ENCODE data around the gene ZCCHC2. TPM values are rescaled to one million over a fixed set of nuclear protein-coding genes. Genes with fewer than 3 reads are reported as not detected.

ZCCHC2 gene
- total and polyA plus RNA-seq, 2 of the 8 experiments (the other 6 are each of a cell fraction or from before 2014, with no cell fraction given): 13.5 to 18.6 TPM

DNA sequence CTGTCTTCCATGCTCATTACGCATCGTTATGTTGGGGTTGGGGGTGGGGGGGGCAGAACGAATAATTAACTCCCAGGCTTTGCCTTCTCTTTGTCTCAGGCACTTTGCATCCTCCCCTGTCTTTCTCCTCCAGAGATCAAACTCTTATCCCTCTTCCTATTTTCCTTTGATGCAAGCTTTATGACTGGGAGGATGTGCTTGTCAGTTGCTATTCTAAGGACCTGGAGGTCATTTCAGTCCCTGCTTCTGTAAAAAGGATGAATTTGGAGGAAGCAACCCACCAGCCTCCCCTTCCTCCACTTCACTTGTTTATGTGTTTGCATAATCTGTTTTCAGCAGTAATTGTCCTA, 87.5 kb downstream of the ZCCHC2 start:
- H2BK20ac ChIP-seq (ENCODE audit: low read length): no peak overlapping the region
- H3K9me3 ChIP-seq (ENCODE audit: insufficient read depth in 2 of 2, low read depth in 1 of 2, low read length in 1 of 2): no peaks in the 10 kb centered on the region
- no peak overlapping the region for H3K14ac ChIP-seq (ENCODE audit: insufficient read length)
- peak overlapping the region in 1 of 4 experiments; percentile 12; a peak in 2 of 8 replicates for H3K4me3 ChIP-seq (ENCODE audit: extremely low read depth in 1 of 4, insufficient read depth in 2 of 4, low read depth in 3 of 4, low read length in 4 of 4)
- no peak overlapping the region for H3K18ac ChIP-seq (ENCODE audit: extremely low read depth, low read length)
- no peak overlapping the region for H2BK12ac ChIP-seq (ENCODE audit: low read depth, low read length)
- no peak overlapping the region for H3K23ac ChIP-seq (ENCODE audit: insufficient read length)
- no peak overlapping the region for H3K27ac ChIP-seq (ENCODE audit: low read depth, low read length)
- no peak overlapping the region for H4K8ac ChIP-seq (ENCODE audit: extremely low read depth, insufficient read depth, low read length)
- H3K56ac ChIP-seq (replicated peaks; ENCODE audit: insufficient read length, low read depth, low read length): no peak overlapping the region
- POLR2A ChIA-PET (ENCODE audit: partially characterized antibody): no interaction called here
- CTCF ChIA-PET (ENCODE audit: partially characterized antibody): interaction anchor here (0.8 to 2.1 kb wide), 5 partner anchors 24 to 372 kb away, joined by 3 to 12 read pairs (median 6); no protein-coding TSS in a partner anchor
- no peaks in the 10 kb centered on the region for H3K79me1 ChIP-seq (ENCODE audit: low read depth, low read length)
- peaks cover 10 to 24% (median 19%) of the 10 kb centered on the region in 4 experiments for H3K4me1 ChIP-seq (replicated peaks in 1 of 4; ENCODE audit: control insufficient read depth in 3 of 4, insufficient read depth in 4 of 4, low read length in 3 of 4)
- no peaks in the 10 kb centered on the region for H3K79me2 ChIP-seq (ENCODE audit: control insufficient read depth in 1 of 2, insufficient read depth in 2 of 2, low read length in 2 of 2)
- no peak overlapping the region for H4K91ac ChIP-seq (replicated peaks; ENCODE audit: insufficient read length, low read length)
- no peak overlapping the region for H2BK5ac ChIP-seq (ENCODE audit: low read depth, low read length)
- no peaks in the 10 kb centered on the region for H3K36me3 ChIP-seq (ENCODE audit: control insufficient read depth in 2 of 4, insufficient read depth in 4 of 4, low read length in 3 of 4)
- no peak for TF ChIP-seq CBX5 (IDR thresholded peaks at IDR 0.05; ENCODE audit: low read depth, low read length)
- no peak for TF ChIP-seq SP2 (IDR thresholded peaks at IDR 0.05; ENCODE audit: low read length)
- no peak for TF ChIP-seq HDAC2 (IDR thresholded peaks at IDR 0.05; ENCODE audit: borderline replicate concordance in 1 of 2, low read depth in 2 of 2, low read length in 2 of 2)
- no peak for TF ChIP-seq JUND (IDR thresholded peaks at IDR 0.05; ENCODE audit: low read length)
- no peak for TF ChIP-seq PHF8 (conservative IDR thresholded peaks at IDR 0.05; ENCODE audit: low read depth, low read length)
- TF ChIP-seq POLR2AphosphoS5 (IDR thresholded peaks at IDR 0.05; ENCODE audit: low read depth, low read length): no peak
- TF ChIP-seq NRF1 (IDR thresholded peaks at IDR 0.05; ENCODE audit: low read depth, low read length): no peak
- TF ChIP-seq ASH2L (IDR thresholded peaks at IDR 0.05; ENCODE audit: low read length): no peak
- TF ChIP-seq HDAC6 (IDR thresholded peaks at IDR 0.05; ENCODE audit: low read depth, low read length): no peak
- no peak for TF ChIP-seq GABPA (IDR thresholded peaks at IDR 0.05; ENCODE audit: borderline replicate concordance, insufficient read depth, low read length)
- TF ChIP-seq YY1 (IDR thresholded peaks at IDR 0.05; ENCODE audit: low read depth, low read length): no peak
- no peak for TF ChIP-seq BACH1 (IDR thresholded peaks at IDR 0.05; ENCODE audit: low read length)
- TF ChIP-seq KDM4A (IDR thresholded peaks at IDR 0.05; ENCODE audit: low read depth, low read length, severe bottlenecking): no peak
- TF ChIP-seq, protein P1, sequence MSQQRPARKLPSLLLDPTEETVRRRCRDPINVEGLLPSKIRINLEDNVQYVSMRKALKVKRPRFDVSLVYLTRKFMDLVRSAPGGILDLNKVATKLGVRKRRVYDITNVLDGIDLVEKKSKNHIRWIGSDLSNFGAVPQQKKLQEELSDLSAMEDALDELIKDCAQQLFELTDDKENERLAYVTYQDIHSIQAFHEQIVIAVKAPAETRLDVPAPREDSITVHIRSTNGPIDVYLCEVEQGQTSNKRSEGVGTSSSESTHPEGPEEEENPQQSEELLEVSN (IDR thresholded peaks at IDR 0.05): no peak
- peaks cover 2% of the 10 kb centered on the region for H3K23me2 ChIP-seq (ENCODE audit: low read depth, low read length)
- FAIRE-seq (no peak), DNase-seq (ENCODE audit: low read depth in 1 of 2, low spot score in 2 of 2) (no peak)
- H3K9ac ChIP-seq (replicated peaks in 1 of 4; ENCODE audit: extremely low read depth in 1 of 4, low read depth in 3 of 4, low read length in 3 of 4): no peak overlapping the region
- peaks cover 0 to 3% (median 0%) of the 10 kb centered on the region in 4 experiments; a peak in 1 of 7 replicates for H3K27me3 ChIP-seq (replicated peaks in 1 of 4; ENCODE audit: control insufficient read depth in 3 of 4, extremely low read depth in 1 of 4, insufficient read depth in 3 of 4, low read length in 3 of 4)
- no peaks in the 10 kb centered on the region for H4K20me1 ChIP-seq (replicated peaks in 1 of 2; ENCODE audit: control insufficient read depth in 1 of 2, insufficient read depth in 2 of 2, low read length in 2 of 2)
- H3K4me2 ChIP-seq (ENCODE audit: insufficient read depth in 1 of 2, low read depth in 2 of 2, low read length in 2 of 2): peak overlapping the region in 1 of 2 experiments; percentile 29; a peak in 1 of 4 replicates
- H3K4ac ChIP-seq (replicated peaks; ENCODE audit: insufficient read length, low read depth, low read length): no peak overlapping the region
- no peak overlapping the region for H2AFZ ChIP-seq (ENCODE audit: low read length)
- no peak overlapping the region for H2AK5ac ChIP-seq (ENCODE audit: low read depth, low read length)
- H4K5ac ChIP-seq (ENCODE audit: insufficient read length, low read depth, low read length): no peak overlapping the region
- H2BK120ac ChIP-seq (replicated peaks; ENCODE audit: low read depth, low read length): no peak overlapping the region
- no peak overlapping the region for H2BK15ac ChIP-seq (ENCODE audit: low read length)
- 69% methylated on average over 3 of the region's 3 CpGs; no CpG with 5 or more reads in 1 of the 2 experiments for WGBS, 2 experiments (ENCODE audit: extremely low coverage in 1 of 2, insufficient coverage in 1 of 2, insufficient read length in 1 of 2, insufficient replicate concordance in 2 of 2, low coverage in 1 of 2, low lambda C conversion rate in 2 of 2, missing lambda C conversion rate in 1 of 2)
